Stomach (tissue), 4 donors: ENCODE measurements around the gene FAM229A.

Experiments used
- CTCF ChIP-seq, 7 experiments: fragments of 450-650 bp in 4 of 7; fragments of 200-600 bp in 3 of 7; sonication (generic) in 3 of 7; IDR thresholded peaks; one replicate each; pipeline ENCODE4 v1.5.1; 2016 to 2019; ENCODE audit warnings: antibody characterized with exemption in 7 of 7, control low read depth in 2 of 7, mild to moderate bottlenecking in 1 of 7
- EP300 ChIP-seq: sonication (generic); formaldehyde crosslinking; IDR thresholded peaks from one replicate; pipeline ENCODE4 v1.6.1; 2017; ENCODE audit warnings: antibody characterized with exemption
- POLR2AphosphoS5 ChIP-seq, 3 donors: sonication (generic); formaldehyde crosslinking; IDR thresholded peaks; one replicate each; pipeline ENCODE4 v1.6.1; 2016; ENCODE audit warnings: antibody characterized with exemption in 3 of 3

GRCh38 chr1:32345289-32345827 lies 16.9 kb downstream of the FAM229A start:
- TF ChIP-seq POLR2AphosphoS5 (IDR thresholded peaks at IDR 0.05): no peak
- TF ChIP-seq EP300: no peak
- TF ChIP-seq CTCF (IDR thresholded peaks at IDR 0.05): no peak
